ENCODE measurements around the gene ST3GAL5. TPM values are rescaled to one million over a fixed set of nuclear protein-coding genes. Genes with fewer than 3 reads are reported as not detected.

The ST3GAL5 gene
- total RNA-seq, 2 experiments from 2014 or later: 43.4 to 46.7 TPM

- CTCF ChIA-PET: interaction anchor here (0.7 to 6.8 kb wide), 6 partner anchors 62 to 163 kb away, joined by 3 to 100 read pairs (median 3); no protein-coding TSS in a partner anchor
- DNase-seq: no peak
- H3K4me3 Mint-ChIP-seq: no peak overlapping the region
Measured at GRCh38 chr2:85811180-85812093, 77.4 kb downstream of the ST3GAL5 start.

GRCh38 chr2:85810371-85811179, 78.2 kb downstream of the ST3GAL5 start:
- Mint-ChIP-seq H3K27me3 (ENCODE audit: low read depth) (peaks cover 5% of the 10 kb centered on the region), H3K27ac (no peak overlapping the region), H3K4me1 (ENCODE audit: low read depth) (no peaks in the 10 kb centered on the region), H3K9me3 (ENCODE audit: insufficient read depth) (no peaks in the 10 kb centered on the region), H3K36me3 (ENCODE audit: low read depth) (no peaks in the 10 kb centered on the region), H3K4me3 (no peak overlapping the region)
- no peak for ATAC-seq
- POLR2A ChIA-PET: no interaction called here
- DNase-seq: no peak
- CTCF ChIA-PET: interaction anchor here (6.7 to 6.8 kb wide), 2 partner anchors 61 to 81 kb away, joined by 97 to 100 read pairs; no protein-coding TSS in a partner anchor

More at GRCh38 chr2:85811180-85812093, 77.4 kb downstream of the ST3GAL5 start:
- no peaks in the 10 kb centered on the region for H3K9me3 Mint-ChIP-seq (ENCODE audit: insufficient read depth)
- H3K27ac Mint-ChIP-seq: no peak overlapping the region
- no peaks in the 10 kb centered on the region for H3K4me1 Mint-ChIP-seq (ENCODE audit: low read depth)
- H3K36me3 Mint-ChIP-seq (ENCODE audit: low read depth): no peaks in the 10 kb centered on the region
- POLR2A ChIA-PET: no interaction called here
- peaks cover 8% of the 10 kb centered on the region for H3K27me3 Mint-ChIP-seq (ENCODE audit: low read depth)
- ATAC-seq: no peak

- peaks cover 8% of the 10 kb centered on the region for H3K27me3 Mint-ChIP-seq (ENCODE audit: low read depth)
- POLR2A ChIA-PET: no interaction called here
- H3K36me3 Mint-ChIP-seq (ENCODE audit: low read depth): no peaks in the 10 kb centered on the region
- CTCF ChIA-PET: interaction anchor here (1.0 kb wide), 1 partner anchor 79 kb away, joined by 3 read pairs; no protein-coding TSS in a partner anchor
- no peak for DNase-seq
- H3K9me3 Mint-ChIP-seq (ENCODE audit: insufficient read depth): no peaks in the 10 kb centered on the region
- peaks cover 16% of the 10 kb centered on the region for H3K4me1 Mint-ChIP-seq (ENCODE audit: low read depth)
- H3K4me3 Mint-ChIP-seq: no peak overlapping the region
- H3K27ac Mint-ChIP-seq: no peak overlapping the region
- ATAC-seq: no peak
Measured at GRCh38 chr2:85807756-85808155, 81.0 kb downstream of the ST3GAL5 start.

DNA sequence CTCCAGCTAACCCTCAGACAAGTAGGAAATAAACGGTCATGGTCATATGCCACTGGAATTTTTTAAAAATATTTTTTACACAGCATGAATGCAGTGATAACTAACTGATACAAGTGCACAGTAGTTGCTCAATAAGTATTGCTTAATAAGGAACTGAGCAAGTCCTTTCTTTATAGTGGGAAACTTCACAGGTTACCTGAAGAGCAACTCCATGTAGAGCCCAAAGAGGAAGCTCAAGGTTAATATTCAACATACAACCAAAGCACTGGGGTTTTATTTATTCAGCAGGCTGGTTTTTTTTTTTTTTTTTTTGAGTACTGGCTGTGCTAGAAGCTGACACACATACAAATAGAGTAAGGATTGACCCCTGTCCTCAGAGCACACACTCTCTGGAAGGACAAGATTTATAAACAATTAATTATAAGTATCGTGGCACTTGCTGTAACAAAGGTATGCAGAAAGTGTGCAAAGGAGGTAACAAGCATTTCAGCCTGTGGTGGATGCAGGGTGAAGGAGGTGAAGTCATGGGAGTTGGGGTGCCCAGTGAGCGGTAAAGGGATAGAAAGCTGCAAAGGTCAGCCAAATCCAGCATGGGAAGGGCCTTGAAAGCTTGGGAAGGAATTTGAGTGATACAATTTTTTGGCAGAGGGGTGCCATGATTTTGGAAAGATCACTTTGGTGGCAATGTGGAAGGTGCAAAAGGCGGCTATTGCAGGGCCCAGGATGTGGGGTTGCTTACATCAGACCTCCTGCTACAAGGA, 82.3 kb downstream of the ST3GAL5 start:
- ATAC-seq: no peak
- Mint-ChIP-seq H3K4me3 (no peak overlapping the region), H3K27me3 (ENCODE audit: low read depth) (peaks cover 6% of the 10 kb centered on the region), H3K36me3 (ENCODE audit: low read depth) (no peaks in the 10 kb centered on the region), H3K4me1 (ENCODE audit: low read depth) (peaks cover 16% of the 10 kb centered on the region), H3K27ac (no peak overlapping the region), H3K9me3 (ENCODE audit: insufficient read depth) (no peaks in the 10 kb centered on the region)
- CTCF ChIA-PET: interaction anchor here (1.0 to 1.9 kb wide), 5 partner anchors 18 to 169 kb away, joined by 3 to 10 read pairs (median 4); no protein-coding TSS in a partner anchor
- POLR2A ChIA-PET: no interaction called here
- DNase-seq: no peak

DNA sequence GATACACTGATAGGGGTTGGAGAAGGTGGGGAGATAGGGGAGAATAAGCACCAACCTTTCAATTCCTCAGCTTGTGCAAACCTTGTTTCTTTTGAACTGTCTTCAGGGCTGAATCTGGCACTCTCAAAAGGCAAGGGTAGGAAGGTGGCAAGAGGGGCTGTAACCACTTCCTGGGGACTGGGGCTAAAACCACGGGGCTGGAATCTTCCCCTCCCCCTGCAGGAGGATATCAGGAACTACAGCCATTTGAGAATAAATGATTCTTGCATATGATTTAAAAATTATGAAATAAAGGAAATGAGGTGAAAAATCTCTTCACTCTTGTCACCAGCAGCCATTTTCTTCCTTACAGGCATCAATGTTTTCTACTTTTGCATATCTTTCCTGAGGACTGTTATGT, 84.2 kb downstream of the ST3GAL5 start:
- DNase-seq: peak; percentile 59
- no peak overlapping the region for H3K4me3 Mint-ChIP-seq
- no peaks in the 10 kb centered on the region for H3K9me3 Mint-ChIP-seq (ENCODE audit: insufficient read depth)
- H3K27ac Mint-ChIP-seq: no peak overlapping the region
- POLR2A ChIA-PET: no interaction called here
- peaks cover 15% of the 10 kb centered on the region for H3K27me3 Mint-ChIP-seq (ENCODE audit: low read depth)
- peak; percentile 58 for ATAC-seq
- peaks cover 18% of the 10 kb centered on the region for H3K4me1 Mint-ChIP-seq (ENCODE audit: low read depth)
- H3K36me3 Mint-ChIP-seq (ENCODE audit: low read depth): no peaks in the 10 kb centered on the region
- CTCF ChIA-PET: interaction anchor here (1.0 to 2.3 kb wide), 5 partner anchors 10 to 275 kb away, joined by 3 to 12 read pairs (median 7); no protein-coding TSS in a partner anchor

DNA sequence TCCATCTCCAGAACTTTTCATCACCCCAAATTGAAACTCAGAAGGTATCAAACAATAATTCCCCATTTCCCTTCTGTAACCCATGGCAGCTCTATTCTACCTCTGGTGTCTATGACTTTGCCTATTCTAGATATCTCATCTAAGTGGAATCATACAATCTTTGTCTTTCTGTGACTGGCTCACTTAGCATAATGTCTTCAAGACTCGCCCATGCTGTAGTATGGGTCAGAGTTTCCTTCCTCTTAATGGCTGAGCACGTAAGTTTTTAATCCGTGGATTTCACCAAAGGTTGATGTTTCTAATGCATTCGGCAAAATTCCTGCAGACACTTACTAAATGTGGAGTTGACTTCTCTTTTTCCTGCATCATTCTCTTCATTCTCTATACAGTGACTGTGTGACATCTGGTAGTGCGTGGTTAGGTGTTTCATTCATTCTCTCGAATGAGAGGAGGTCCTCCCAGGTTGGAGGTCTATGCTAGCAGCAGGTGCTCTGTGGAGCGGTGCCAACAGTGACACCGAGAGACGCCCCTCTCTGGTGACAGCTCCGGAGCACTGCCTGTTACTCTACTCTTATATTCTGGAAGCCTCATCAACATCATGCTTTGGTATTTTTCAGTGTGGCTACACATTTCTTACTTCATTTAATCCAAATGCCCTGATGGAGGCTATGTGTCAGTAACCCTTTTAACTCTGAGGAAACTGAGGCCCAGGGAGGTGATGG, 84.9 kb downstream of the ST3GAL5 start:
- ChIA-PET POLR2A (no interaction called here), CTCF (interaction anchor here (1.0 to 2.3 kb wide), 7 partner anchors 10 to 276 kb away, joined by 3 to 12 read pairs (median 5); no protein-coding TSS in a partner anchor)
- Mint-ChIP-seq H3K4me1 (ENCODE audit: low read depth) (peaks cover 18% of the 10 kb centered on the region), H3K27ac (no peak overlapping the region), H3K4me3 (no peak overlapping the region), H3K9me3 (ENCODE audit: insufficient read depth) (no peaks in the 10 kb centered on the region), H3K36me3 (ENCODE audit: low read depth) (no peaks in the 10 kb centered on the region), H3K27me3 (ENCODE audit: low read depth) (peaks cover 15% of the 10 kb centered on the region)
- no peak for DNase-seq
- ATAC-seq: no peak

- POLR2A ChIA-PET: interaction anchor here (0.7 kb wide), 1 partner anchor 8 kb away, joined by 3 read pairs; no protein-coding TSS in a partner anchor
- CTCF ChIA-PET: interaction anchor here (0.9 to 1.5 kb wide), 4 partner anchors 11 to 165 kb away, joined by 3 to 4 read pairs (median 3); no protein-coding TSS in a partner anchor
- ATAC-seq: no peak
- Mint-ChIP-seq H3K4me1 (ENCODE audit: low read depth) (peaks cover 18% of the 10 kb centered on the region), H3K4me3 (no peak overlapping the region), H3K36me3 (ENCODE audit: low read depth) (no peaks in the 10 kb centered on the region), H3K27ac (no peak overlapping the region), H3K27me3 (ENCODE audit: low read depth) (peaks cover 17% of the 10 kb centered on the region), H3K9me3 (ENCODE audit: insufficient read depth) (no peaks in the 10 kb centered on the region)
- DNase-seq: no peak
Measured at GRCh38 chr2:85802354-85803103, 86.3 kb downstream of the ST3GAL5 start.

GRCh38 chr2:85801871-85802270, 86.9 kb downstream of the ST3GAL5 start:
- no peaks in the 10 kb centered on the region for H3K9me3 Mint-ChIP-seq (ENCODE audit: insufficient read depth)
- peaks cover 17% of the 10 kb centered on the region for H3K27me3 Mint-ChIP-seq (ENCODE audit: low read depth)
- peaks cover 18% of the 10 kb centered on the region for H3K4me1 Mint-ChIP-seq (ENCODE audit: low read depth)
- ATAC-seq: no peak
- no peak for DNase-seq
- H3K36me3 Mint-ChIP-seq (ENCODE audit: low read depth): no peaks in the 10 kb centered on the region
- H3K4me3 Mint-ChIP-seq: no peak overlapping the region
- POLR2A ChIA-PET: no interaction called here
- no peak overlapping the region for H3K27ac Mint-ChIP-seq
- CTCF ChIA-PET: interaction anchor here (0.9 to 1.5 kb wide), 2 partner anchors 12 to 73 kb away, joined by 3 read pairs; no protein-coding TSS in a partner anchor

- DNase-seq: no peak
- no peak for ATAC-seq
- H3K36me3 Mint-ChIP-seq (ENCODE audit: low read depth): no peaks in the 10 kb centered on the region
- CTCF ChIA-PET: no interaction called here
- POLR2A ChIA-PET: no interaction called here
- H3K9me3 Mint-ChIP-seq (ENCODE audit: insufficient read depth): no peaks in the 10 kb centered on the region
- no peak overlapping the region for H3K4me3 Mint-ChIP-seq
- H3K27ac Mint-ChIP-seq: no peak overlapping the region
- H3K27me3 Mint-ChIP-seq (ENCODE audit: low read depth): peaks cover 17% of the 10 kb centered on the region
- H3K4me1 Mint-ChIP-seq (ENCODE audit: low read depth): peaks cover 18% of the 10 kb centered on the region
Measured at GRCh38 chr2:85800586-85800985, 88.2 kb downstream of the ST3GAL5 start.

GRCh38 chr2:85799215-85799956, 89.4 kb downstream of the ST3GAL5 start:
- Mint-ChIP-seq H3K36me3 (ENCODE audit: low read depth) (no peaks in the 10 kb centered on the region), H3K27ac (no peak overlapping the region), H3K4me3 (no peak overlapping the region), H3K27me3 (ENCODE audit: low read depth) (peaks cover 17% of the 10 kb centered on the region), H3K4me1 (ENCODE audit: low read depth) (peaks cover 9% of the 10 kb centered on the region), H3K9me3 (ENCODE audit: insufficient read depth) (no peaks in the 10 kb centered on the region)
- ATAC-seq (no peak), DNase-seq (no peak)
- CTCF ChIA-PET: no interaction called here
- POLR2A ChIA-PET: interaction anchor here (1.0 kb wide), 1 partner anchor 10 kb away, joined by 4 read pairs; no protein-coding TSS in a partner anchor

All from activated CD8-positive, alpha-beta T cell treated with anti-CD3 and anti-CD28 coated beads, Interleukin-2, amount 10 ng/mL, durations not matched to agents 7 days and 5 days (primary cell).